Upper lobe of left lung (tissue), 6 donors: ENCODE data around the gene LTBP4. TPM values are rescaled to one million over a fixed set of nuclear protein-coding genes. Genes with fewer than 3 reads are reported as not detected.

ENCODE experiments used
- ATAC-seq, 2 donors: fragments of 200-7000 bp; cut with Tn5 transposase; one replicate each; pipeline ENCODE4 v1.9.1; 2022; ENCODE audit warnings: mild to moderate bottlenecking in 2 of 2, moderate library complexity in 2 of 2; ENCODE audit not compliant: low FRiP score in 2 of 2
- DNase-seq, 2 donors: peaks; one replicate each; pipeline ENCODE4 v3.0.0-alpha.2; 2019 to 2020
- H3K27ac ChIP-seq, 4 donors: fragments of 200-600 bp; sonication (generic); one replicate each; pipeline ENCODE4 v1.5.1; 2016 to 2019
- H3K27me3 ChIP-seq, 4 donors: fragments of 200-600 bp; sonication (generic); one replicate each; pipeline ENCODE4 v1.5.1; 2017 to 2019
- H3K36me3 ChIP-seq, 4 donors: fragments of 200-600 bp; sonication (generic); one replicate each; pipeline ENCODE4 v1.5.1; 2016 to 2019
- H3K4me1 ChIP-seq, 4 donors: fragments of 200-600 bp; sonication (generic); one replicate each; pipeline ENCODE4 v1.5.1; 2018 to 2019
- H3K4me3 ChIP-seq, 4 donors: fragments of 200-600 bp; sonication (generic); one replicate each; pipeline ENCODE4 v1.5.1; 2017 to 2019; ENCODE audit warnings: mild to moderate bottlenecking in 2 of 4, moderate library complexity in 1 of 4
- H3K9me3 ChIP-seq, 4 donors: fragments of 200-600 bp; sonication (generic); one replicate each; pipeline ENCODE4 v1.5.1; 2018 to 2019
- CTCF ChIP-seq, 6 experiments: fragments of 450-650 bp in 4 of 6; fragments of 200-600 bp in 2 of 6; sonication (generic) in 2 of 6; IDR thresholded peaks; one replicate each; pipeline ENCODE4 v1.5.1; 2016 to 2019; ENCODE audit warnings: antibody characterized with exemption in 6 of 6
- EP300 ChIP-seq, 4 donors: sonication (generic); formaldehyde crosslinking; IDR thresholded peaks; one replicate each; pipeline ENCODE4 v1.5.1; 2017; ENCODE audit warnings: antibody characterized with exemption in 4 of 4, control low read depth in 2 of 4
- POLR2A ChIP-seq, 4 donors: fragments of 450-650 bp; IDR thresholded peaks; one replicate each; pipeline ENCODE4 v1.5.1; 2016 to 2017; ENCODE audit warnings: antibody characterized with exemption in 4 of 4, mild to moderate bottlenecking in 2 of 4
- POLR2AphosphoS5 ChIP-seq, 2 donors: sonication (generic); formaldehyde crosslinking; IDR thresholded peaks; one replicate each; pipeline ENCODE4 v1.5.1; 2017; ENCODE audit warnings: antibody characterized with exemption in 2 of 2
- WGBS, 2 donors: methylation state at CpG; one replicate each; pipeline ENCODE4 v1.1.5; 2017 to 2018; 5-methylcytosine and 5-hydroxymethylcytosine counted together
- total RNA-seq, 6 donors: library from RNA; depleted of rRNA in 4 of 6; stranded (reverse); fragments of >200 nt in 4 of 6; gene quantifications; one replicate each; pipeline versions ENCODE4 v1.1.0 to v1.2.1, GENCODE V29; 2016 to 2021
- donor health status: DM: no; HTN: no; CAD: no; lungs with moderate emphysema.
- donor health status: DM: no; HTN: yes; CAD: no; lungs with severe emphysema.

Gene LTBP4
- total RNA-seq, 6 donors from 2014 or later = 125 to 541 (median 401) TPM

GRCh38 chr19:40625406-40626120 lies 24.4 kb downstream of the LTBP4 start:
- TF ChIP-seq EP300 (IDR thresholded peaks at IDR 0.05) (no peak), POLR2AphosphoS5 (IDR thresholded peaks at IDR 0.05) (no peak), POLR2A (IDR thresholded peaks at IDR 0.05) (no peak), CTCF (IDR thresholded peaks at IDR 0.05) (no peak)
- Histone ChIP-seq H3K36me3 (peaks cover 0 to 43% (median 29%) of the 10 kb centered on the region in 4 donors), H3K4me3 (no peak overlapping the region), H3K4me1 (peaks cover 0 to 7% (median 0%) of the 10 kb centered on the region in 4 donors), H3K27me3 (no peaks in the 10 kb centered on the region), H3K27ac (no peak overlapping the region), H3K9me3 (no peaks in the 10 kb centered on the region)
- ATAC-seq (no peak), DNase-seq (no peak)
- 69 to 92% methylated on average over 2 to 5 of the region's 7 CpGs for WGBS, 2 donors

DNA sequence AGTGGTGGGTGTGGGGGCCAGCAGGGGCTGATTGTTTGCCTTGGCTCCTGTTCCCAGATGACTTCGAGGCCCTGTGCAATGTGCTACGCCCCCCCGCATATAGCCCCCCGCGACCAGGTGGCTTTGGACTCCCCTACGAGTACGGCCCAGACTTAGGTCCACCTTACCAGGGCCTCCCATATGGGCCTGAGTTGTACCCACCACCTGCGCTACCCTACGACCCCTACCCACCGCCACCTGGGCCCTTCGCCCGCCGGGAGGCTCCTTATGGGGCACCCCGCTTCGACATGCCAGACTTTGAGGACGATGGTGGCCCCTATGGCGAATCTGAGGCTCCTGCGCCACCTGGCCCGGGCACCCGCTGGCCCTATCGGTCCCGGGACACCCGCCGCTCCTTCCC lies 25.7 kb downstream of the LTBP4 start:
- WGBS, 2 donors = 94 to 95% methylated on average over 14 to 15 of the region's 24 CpGs
- Histone ChIP-seq H3K27me3 (no peaks in the 10 kb centered on the region), H3K36me3 (peaks cover 0 to 32% (median 25%) of the 10 kb centered on the region in 4 donors), H3K9me3 (no peaks in the 10 kb centered on the region), H3K27ac (no peak overlapping the region), H3K4me1 (peaks cover 0 to 7% (median 0%) of the 10 kb centered on the region in 4 donors), H3K4me3 (no peak overlapping the region)
- peak in 1 of 2 donors; percentile 79 for DNase-seq
- TF ChIP-seq EP300 (IDR thresholded peaks at IDR 0.05) = no peak
- no peak for TF ChIP-seq POLR2AphosphoS5 (IDR thresholded peaks at IDR 0.05)
- TF ChIP-seq CTCF (IDR thresholded peaks at IDR 0.05) = no peak
- TF ChIP-seq POLR2A (IDR thresholded peaks at IDR 0.05) = no peak
- no peak for ATAC-seq

DNA sequence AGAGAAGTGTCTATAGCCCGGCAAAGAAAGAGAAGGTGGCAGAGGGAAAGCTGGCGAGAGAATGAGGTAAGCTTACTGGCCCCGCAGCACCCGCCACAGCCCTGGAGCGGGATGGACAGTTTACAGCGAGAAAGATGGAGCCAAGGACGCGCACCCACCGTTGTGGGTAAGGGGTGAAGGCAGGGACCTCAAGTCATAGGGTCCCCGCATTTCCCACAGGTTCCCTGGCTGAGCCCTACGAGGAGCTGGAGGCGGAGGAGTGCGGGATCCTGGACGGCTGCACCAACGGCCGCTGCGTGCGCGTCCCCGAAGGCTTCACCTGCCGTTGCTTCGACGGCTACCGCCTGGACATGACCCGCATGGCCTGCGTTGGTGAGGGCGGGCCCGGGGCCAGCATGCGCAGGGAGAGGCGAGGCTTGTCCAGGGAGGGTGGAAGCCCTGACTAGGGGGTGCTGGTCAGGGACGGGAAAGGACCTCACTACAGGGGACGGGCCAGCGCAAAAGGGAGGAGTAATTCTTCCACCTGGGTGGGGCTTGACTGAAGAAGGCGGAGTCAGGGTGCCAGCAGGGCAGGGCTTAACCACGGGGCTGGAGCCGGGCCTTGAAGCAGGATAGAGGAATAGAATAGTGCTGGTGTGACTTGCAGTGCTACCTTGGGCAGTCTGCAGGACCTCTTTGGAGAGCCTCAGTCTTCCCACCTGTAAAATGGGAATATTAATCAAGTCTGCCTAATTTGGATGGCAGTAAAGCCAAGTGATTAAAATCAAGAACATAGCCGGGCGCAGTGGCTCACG lies 26.5 kb downstream of the LTBP4 start:
- Histone ChIP-seq H3K4me3 (no peak overlapping the region), H3K27me3 (no peaks in the 10 kb centered on the region), H3K27ac (no peak overlapping the region), H3K9me3 (no peaks in the 10 kb centered on the region), H3K36me3 (peaks cover 0 to 24% (median 22%) of the 10 kb centered on the region in 4 donors), H3K4me1 (peaks cover 0 to 7% (median 0%) of the 10 kb centered on the region in 4 donors)
- peak in 1 of 2 donors; percentile 6 for ATAC-seq
- 88 to 93% methylated on average over 34 to 35 of the region's 39 CpGs for WGBS, 2 donors
- TF ChIP-seq POLR2AphosphoS5 (IDR thresholded peaks at IDR 0.05) (no peak), CTCF (IDR thresholded peaks at IDR 0.05) (no peak), POLR2A (IDR thresholded peaks at IDR 0.05) (no peak)
- DNase-seq = peak in 1 of 2 donors; percentile 81

DNA sequence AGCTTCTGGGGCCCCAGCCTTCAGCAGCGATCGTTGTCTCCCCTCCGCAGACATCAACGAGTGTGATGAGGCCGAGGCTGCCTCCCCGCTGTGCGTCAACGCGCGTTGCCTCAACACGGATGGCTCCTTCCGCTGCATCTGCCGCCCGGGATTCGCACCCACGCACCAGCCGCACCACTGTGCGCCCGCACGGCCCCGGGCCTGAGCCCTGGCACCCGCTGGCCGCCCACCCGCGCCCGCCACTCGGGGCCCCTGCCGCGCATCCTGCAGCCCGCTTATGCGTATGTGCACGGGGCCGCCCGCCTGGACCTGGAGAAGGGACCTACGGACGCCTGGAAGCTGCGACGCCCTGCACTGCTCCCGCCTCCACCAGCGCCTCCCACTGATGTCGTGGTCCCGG lies 28.2 kb downstream of the LTBP4 start:
- H3K36me3 ChIP-seq = peaks cover 0 to 19% (median 16%) of the 10 kb centered on the region in 4 donors
- peak in 1 of 2 donors; percentile 82 for DNase-seq
- ATAC-seq = no peak
- 94 to 96% methylated on average over 18 to 41 of the region's 42 CpGs for WGBS, 2 donors
- H3K27ac ChIP-seq = no peak overlapping the region
- H3K9me3 ChIP-seq = no peaks in the 10 kb centered on the region
- H3K4me3 ChIP-seq = no peak overlapping the region
- no peaks in the 10 kb centered on the region for H3K27me3 ChIP-seq
- TF ChIP-seq CTCF (IDR thresholded peaks at IDR 0.05) = no peak
- TF ChIP-seq POLR2AphosphoS5 (IDR thresholded peaks at IDR 0.05) = no peak
- TF ChIP-seq POLR2A (IDR thresholded peaks at IDR 0.05) = no peak
- H3K4me1 ChIP-seq = peaks cover 4 to 6% (median 5%) of the 10 kb centered on the region in 4 donors
